Measurements from ENCODE around the gene KCNA3.

The KCNA3 gene

GRCh38 chr1:110637475-110637874 is 37.3 kb downstream of the KCNA3 start:
- DNase-seq: no peak

GRCh38 chr1:110636149-110636935 is 38.4 kb downstream of the KCNA3 start:
- DNase-seq: no peak

GRCh38 chr1:110635434-110635833 is 39.3 kb downstream of the KCNA3 start:
- DNase-seq: no peak

DNA sequence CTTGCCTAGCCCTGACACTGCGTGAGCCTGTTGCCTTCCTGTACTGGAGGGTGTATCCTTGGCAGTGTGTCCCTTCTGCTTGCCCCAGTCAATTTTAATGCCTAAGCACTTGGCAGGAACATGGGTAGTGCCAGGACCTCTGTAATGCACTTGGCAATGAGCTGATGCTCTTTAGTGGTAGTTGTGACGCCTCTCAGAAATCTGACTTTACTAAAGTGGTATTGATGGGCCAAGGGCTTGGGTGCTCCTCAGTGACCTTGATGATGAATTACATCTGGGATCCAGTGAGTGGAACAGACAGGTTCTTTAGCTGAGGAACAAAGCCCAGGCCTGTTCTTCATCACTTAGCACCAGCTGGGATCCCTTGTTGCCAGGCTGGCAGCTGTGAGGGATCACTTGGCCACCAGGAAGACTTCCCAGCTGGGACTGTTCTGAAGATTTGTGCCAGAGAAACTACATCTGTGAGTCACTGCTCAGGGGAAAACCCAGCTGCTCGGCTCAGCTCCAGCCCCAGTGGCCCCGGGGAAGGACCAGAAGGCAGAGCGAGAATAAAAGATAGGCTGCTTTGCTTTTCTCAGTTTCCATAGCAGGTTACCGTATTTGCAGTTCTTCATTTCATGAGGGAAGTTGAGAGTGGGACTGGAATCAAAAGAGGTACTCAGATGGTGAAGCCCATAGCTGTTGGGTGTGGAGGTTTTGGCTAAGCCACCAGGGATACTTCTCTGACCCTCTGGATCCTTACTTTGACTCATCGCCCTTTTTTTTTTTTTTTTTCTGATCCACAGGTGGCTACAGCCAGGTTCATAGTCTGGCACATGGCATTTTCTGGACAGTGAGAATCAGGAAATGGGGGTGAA is 40.1 kb downstream of the KCNA3 start:
- DNase-seq: peak; percentile 59 to 64

DNA sequence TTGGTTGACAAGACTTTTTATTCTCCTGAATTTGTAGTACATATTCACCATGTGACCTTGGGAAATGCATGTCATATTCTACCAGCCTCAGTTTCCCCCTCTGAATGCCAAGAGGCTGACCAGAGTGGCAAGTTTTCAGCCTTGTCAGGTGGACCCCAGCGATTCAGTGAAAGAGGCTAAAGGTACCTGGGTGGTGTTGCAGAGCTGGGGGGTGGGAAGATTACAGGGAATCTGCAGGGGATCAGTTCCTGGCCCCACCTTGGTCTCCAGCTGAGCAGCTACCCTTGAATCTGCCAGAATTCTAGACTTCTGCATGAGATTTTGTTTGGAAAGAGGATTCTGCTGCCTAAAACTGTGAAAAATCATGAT is 40.7 kb downstream of the KCNA3 start:
- no peak for DNase-seq

DNA sequence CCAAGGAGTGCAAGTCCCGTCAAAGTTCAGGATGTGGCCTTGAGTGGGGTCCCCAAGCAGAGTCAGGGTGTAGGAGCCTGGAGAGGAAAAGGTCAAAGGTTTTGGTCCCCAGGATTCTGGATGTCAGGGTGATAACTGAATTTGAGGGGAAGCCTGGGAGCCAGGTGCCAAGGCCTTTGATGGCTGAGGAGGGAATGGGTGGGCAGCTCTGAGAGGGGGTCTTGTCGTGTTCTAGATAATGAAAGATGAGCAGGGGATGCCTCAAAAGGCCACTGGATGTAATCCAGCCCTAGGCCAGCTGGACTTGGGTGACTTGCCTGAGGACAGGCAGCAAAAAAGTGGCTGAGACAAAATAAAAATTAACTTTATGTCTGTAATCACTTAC is 41.1 kb downstream of the KCNA3 start:
- no peak for DNase-seq

- DNase-seq: no peak
These were observed 42.7 kb downstream of the KCNA3 start for GRCh38 chr1:110631836-110632620.

DNA sequence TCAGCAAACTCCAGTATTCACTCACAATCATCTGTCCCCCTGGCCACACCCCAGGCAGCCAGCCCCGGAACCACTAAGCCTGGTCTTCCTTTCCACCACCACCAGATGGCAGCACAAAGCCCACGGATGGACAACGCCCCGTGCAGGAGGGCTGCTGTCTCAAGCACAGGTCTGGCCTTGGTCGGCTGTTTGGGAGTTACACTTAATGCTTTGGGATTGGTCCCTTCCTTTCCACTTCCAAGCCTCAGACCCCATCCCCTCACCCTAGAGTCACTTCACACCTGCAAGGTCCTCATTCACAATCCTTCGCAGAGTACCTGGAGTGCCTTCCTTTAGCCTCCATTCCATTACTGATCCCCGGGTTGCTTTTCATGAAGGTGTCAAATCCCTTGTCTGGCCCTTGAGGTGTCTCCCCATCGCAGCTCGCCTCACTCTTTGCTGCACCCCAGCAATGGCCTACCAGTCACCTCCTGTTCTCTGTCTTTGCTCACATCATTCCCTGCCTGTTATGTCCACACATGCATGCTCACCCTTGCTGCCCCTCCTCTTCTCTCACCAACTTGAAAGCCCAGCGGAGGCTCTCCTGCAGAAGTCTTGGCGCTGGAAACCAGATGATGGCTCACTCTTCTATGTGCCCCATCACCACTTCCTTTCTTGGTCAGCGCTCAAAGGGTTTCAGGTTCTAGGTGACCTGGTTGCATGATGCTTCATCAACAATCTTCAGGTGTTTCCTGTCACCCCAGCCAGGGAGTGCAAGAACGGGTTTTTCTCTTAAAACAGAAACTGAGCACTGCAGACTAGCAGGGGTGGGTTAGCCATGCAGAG is 43.7 kb downstream of the KCNA3 start:
- DNase-seq: peak; percentile 91

DNA sequence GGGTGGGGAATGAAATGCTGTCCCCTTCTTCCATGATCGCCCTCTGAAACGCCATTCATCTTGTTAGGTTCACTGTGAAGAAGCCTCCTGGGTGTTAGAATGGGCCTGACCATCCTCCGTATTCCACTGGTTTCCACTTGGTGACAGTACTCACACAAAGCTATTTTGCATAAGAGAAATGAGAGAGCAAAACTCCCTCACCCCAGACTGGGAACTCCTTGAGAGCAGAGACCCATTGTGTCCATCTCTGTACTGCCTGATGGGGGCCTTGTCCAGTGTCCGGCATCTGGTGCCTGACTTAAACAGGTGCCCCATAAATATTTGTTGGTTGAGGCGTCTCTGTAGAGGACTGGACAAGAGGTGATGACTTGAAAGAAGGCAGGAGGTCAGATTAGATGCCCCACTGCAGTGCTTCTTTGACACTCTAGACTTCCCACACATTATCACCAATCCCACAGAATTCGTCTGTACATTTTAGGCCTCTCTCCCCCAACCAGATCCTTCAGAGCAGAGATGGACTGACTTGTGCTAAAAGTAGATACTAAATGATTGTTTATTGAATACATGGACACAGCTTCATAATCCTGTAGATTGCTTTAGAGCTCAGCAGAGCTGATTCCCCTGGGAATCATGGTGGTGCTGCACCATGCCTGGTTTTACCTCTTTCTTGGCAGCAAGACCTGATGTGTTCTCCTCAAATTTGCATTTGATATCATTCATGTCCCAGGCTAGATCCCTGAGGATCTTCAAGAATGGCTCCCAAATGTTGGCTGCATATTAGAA is 46.2 kb downstream of the KCNA3 start:
- DNase-seq: no peak

- no peak for DNase-seq
These were observed 47.0 kb downstream of the KCNA3 start for GRCh38 chr1:110627764-110628163.

GRCh38 chr1:110626889-110627288 is 47.9 kb downstream of the KCNA3 start:
- no peak for DNase-seq

Data from stimulated activated CD4-positive, alpha-beta T cell treated with anti-CD3 and anti-CD28 coated beads, Interleukin-2, amount 100 ng/mL, for 48 hours (primary cell).